Ovary (tissue), 9 donors: ENCODE data around the gene DNAJB4. TPM values are rescaled to one million over a fixed set of nuclear protein-coding genes. Genes with fewer than 3 reads are reported as not detected.

Experiments
- DNase-seq, 5 donors: peaks; one replicate each; pipeline ENCODE4 v3.0.0-alpha.2; 2019 to 2020
- H3K27ac ChIP-seq, 2 donors: fragments of 200-600 bp; one replicate each; pipeline versions ENCODE4 v1.5.1 to v1.8.0; 2019 to 2022
- H3K27me3 ChIP-seq: fragments of 200-600 bp; one replicate; pipeline ENCODE4 v1.8.0; 2022
- H3K36me3 ChIP-seq: fragments of 200-600 bp; sonication (generic); one replicate; pipeline ENCODE4 v1.5.1; 2019
- H3K4me1 ChIP-seq: one replicate; pipeline ENCODE4 v1.8.1; 2013; ENCODE audit warnings: mild to moderate bottlenecking, moderate library complexity; ENCODE audit not compliant: insufficient read depth
- H3K4me3 ChIP-seq: fragments of 200-600 bp; sonication (generic); one replicate; pipeline ENCODE4 v1.5.1; 2017
- H3K9me3 ChIP-seq, 2 donors: fragments of 200-600 bp in 1 of 2; sonication (generic) in 1 of 2; one replicate each; pipeline versions ENCODE4 v1.5.1 to v1.8.1; 2013 to 2019; ENCODE audit warnings: mild to moderate bottlenecking in 1 of 2, moderate library complexity in 1 of 2
- EP300 ChIP-seq: sonication (generic); formaldehyde crosslinking; IDR thresholded peaks from one replicate; pipeline ENCODE4 v1.6.1; 2017; ENCODE audit warnings: antibody characterized with exemption
- POLR2A ChIP-seq: fragments of 450-650 bp; IDR thresholded peaks from one replicate; pipeline ENCODE4 v1.6.1; 2017; ENCODE audit warnings: antibody characterized with exemption, mild to moderate bottlenecking, moderate library complexity
- WGBS, 3 donors: extraction: QIAGEN DNeasy Blood & Tissue Kit in 1 of 3; methylation state at CpG; one replicate each; pipeline versions ENCODE4 v1.1.5 to v1.1.7; 2013 to 2017; 5-methylcytosine and 5-hydroxymethylcytosine counted together
- intact Hi-C, 4 donors: fragments of 100-400 bp; cut with DNase I; formaldehyde crosslinking; loops; one replicate each; pipeline versions ENCODE4 v1.11.0 to v1.15.1; 2022 to 2023
- polyA plus RNA-seq, 2 donors: library from polyadenylated mRNA; stranded (reverse); fragments of 200-250 nt in 1 of 2; fragments of 350-450 nt in 1 of 2; fragmentation: Illumina TruSeq in 1 of 2; extraction: RNeasy Lipid Tissue Mini Kit (QIAGEN cat#74804) in 1 of 2; gene quantifications; one replicate each; pipeline ENCODE4 v1.2.3, GENCODE V29; 2013 to 2014
- total RNA-seq, 7 donors: library from RNA; depleted of rRNA in 2 of 7; stranded (reverse); fragments of >200 nt in 2 of 7; fragmentation: NEBNext Ultra II Directional in 3 of 7; extraction: Animal tissue kit (Norgen Biotek cat#: 25700) in 3 of 7; gene quantifications; one replicate each; pipeline versions ENCODE4 v1.1.0 to v1.2.4, GENCODE V29; 2016 to 2023
- TF ChIP-seq, protein P1 (sequence below), 3 donors: fragments of 450-650 bp in 2 of 3; fragments of 200-600 bp in 1 of 3; IDR thresholded peaks; one replicate each; pipeline versions ENCODE4 v1.5.1 to v1.8.0; 2016 to 2022; ENCODE audit warnings: antibody characterized with exemption in 3 of 3, mild to moderate bottlenecking in 1 of 3
- donor health status: DM: no; HTN: no; CAD: no; lungs with moderate emphysema.
- donor health status: DM: no; HTN: no; CAD: no.
- donor health status: Bipolar disorder and iron deficiency.
- donor health status: DM: yes; HTN: yes; CAD: no.
- donor health status: DM: no; HTN: no; CAD: no.
- donor health status: DM: yes; HTN: yes; CAD: no.

The DNAJB4 gene
- total and polyA plus RNA-seq, 9 donors, result 18.7 to 48.6 (median 23.8) TPM

DNA sequence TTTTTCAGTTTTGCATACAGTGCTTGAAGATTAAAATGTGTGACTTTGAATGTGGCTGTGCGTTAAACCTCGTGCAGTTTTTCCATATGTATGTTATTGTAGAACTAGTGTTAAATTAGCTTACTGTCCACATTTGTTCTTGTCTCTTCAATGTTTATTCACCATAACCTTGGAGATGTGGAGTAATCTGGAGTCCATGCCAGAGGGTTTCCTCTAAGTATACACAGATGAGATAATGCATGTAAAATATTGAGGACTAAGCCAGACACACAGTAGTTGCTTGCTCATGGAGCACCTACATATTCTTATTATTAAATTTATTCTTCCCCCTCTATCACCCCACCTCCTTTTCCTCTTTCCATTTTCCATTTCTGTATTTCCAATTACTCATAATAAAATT is 33.3 kb downstream of the DNAJB4 start:
- intact Hi-C loops, result no loop called here
- no peak overlapping the region for H3K27ac ChIP-seq
- H3K9me3 ChIP-seq, result no peaks in the 10 kb centered on the region
- DNase-seq, result no peak
- H3K27me3 ChIP-seq, result no peaks in the 10 kb centered on the region
- TF ChIP-seq, protein P1, sequence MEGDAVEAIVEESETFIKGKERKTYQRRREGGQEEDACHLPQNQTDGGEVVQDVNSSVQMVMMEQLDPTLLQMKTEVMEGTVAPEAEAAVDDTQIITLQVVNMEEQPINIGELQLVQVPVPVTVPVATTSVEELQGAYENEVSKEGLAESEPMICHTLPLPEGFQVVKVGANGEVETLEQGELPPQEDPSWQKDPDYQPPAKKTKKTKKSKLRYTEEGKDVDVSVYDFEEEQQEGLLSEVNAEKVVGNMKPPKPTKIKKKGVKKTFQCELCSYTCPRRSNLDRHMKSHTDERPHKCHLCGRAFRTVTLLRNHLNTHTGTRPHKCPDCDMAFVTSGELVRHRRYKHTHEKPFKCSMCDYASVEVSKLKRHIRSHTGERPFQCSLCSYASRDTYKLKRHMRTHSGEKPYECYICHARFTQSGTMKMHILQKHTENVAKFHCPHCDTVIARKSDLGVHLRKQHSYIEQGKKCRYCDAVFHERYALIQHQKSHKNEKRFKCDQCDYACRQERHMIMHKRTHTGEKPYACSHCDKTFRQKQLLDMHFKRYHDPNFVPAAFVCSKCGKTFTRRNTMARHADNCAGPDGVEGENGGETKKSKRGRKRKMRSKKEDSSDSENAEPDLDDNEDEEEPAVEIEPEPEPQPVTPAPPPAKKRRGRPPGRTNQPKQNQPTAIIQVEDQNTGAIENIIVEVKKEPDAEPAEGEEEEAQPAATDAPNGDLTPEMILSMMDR (IDR thresholded peaks at IDR 0.05), result no peak
- TF ChIP-seq POLR2A (no peak), EP300 (no peak)
- H3K36me3 ChIP-seq, result no peaks in the 10 kb centered on the region
- no peaks in the 10 kb centered on the region for H3K4me1 ChIP-seq
- no peak overlapping the region for H3K4me3 ChIP-seq
- 11 to 60% (median 14%) methylated on average over 2 of the region's 2 CpGs for WGBS, 3 donors

DNA sequence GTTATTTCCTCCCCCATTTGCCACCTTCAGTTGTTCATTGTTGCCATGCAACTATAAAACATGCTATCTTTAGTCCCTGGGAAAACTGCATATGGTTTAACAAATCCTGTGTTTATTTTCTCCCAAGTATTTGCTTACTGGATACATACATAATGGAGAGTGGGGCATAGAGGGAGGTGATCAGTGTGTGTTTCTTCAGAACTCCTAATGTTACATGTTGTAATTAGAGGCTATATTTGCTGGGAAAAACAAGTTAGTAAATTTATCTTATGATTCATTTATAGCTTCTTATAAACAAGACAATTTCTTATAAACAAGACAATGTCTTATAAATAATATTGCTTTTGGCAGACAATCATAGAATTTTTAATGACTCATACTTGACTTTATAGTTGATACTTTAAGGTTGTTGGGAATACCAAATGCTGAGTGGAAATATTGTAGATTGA is 33.8 kb downstream of the DNAJB4 start:
- Histone ChIP-seq H3K36me3 (no peaks in the 10 kb centered on the region), H3K4me1 (no peaks in the 10 kb centered on the region), H3K4me3 (no peak overlapping the region), H3K27ac (no peak overlapping the region), H3K9me3 (no peaks in the 10 kb centered on the region), H3K27me3 (no peaks in the 10 kb centered on the region)
- intact Hi-C loops, result no loop called here
- TF ChIP-seq, protein P1 (IDR thresholded peaks at IDR 0.05), result no peak
- TF ChIP-seq POLR2A (no peak), EP300 (no peak)
- no peak for DNase-seq

DNA sequence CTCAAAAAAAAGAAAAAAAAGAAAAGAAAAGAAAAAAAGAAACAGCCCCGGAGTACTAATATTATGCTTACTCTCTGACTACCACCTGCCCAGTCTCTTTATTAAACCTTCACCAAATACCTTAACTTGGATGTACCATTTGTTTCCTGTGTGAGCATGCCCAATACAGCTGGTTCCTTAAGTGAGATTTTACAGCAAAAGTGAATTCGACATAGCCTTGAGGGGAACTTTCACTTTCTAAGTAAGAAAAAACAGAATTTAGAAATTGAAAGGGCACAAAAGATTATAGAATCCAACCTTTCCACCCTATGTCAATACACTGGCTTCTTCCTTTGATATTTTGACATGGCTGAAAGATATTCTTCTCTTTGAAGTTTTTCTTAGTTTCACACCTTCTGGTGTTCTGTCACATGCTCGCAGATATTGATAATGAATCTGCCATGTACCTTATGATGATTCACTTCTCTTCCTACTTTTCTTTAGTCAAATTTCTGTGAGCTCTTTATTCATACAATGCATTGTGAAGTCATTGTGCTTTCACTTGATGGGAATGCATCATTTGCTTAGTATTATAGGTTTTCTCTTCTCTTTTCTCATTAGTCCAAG is 35.8 kb downstream of the DNAJB4 start:
- H3K27ac ChIP-seq, result no peak overlapping the region
- H3K4me3 ChIP-seq, result no peak overlapping the region
- TF ChIP-seq, protein P1 (IDR thresholded peaks at IDR 0.05), result no peak
- TF ChIP-seq EP300 (no peak), POLR2A (no peak)
- intact Hi-C loops, result no loop called here
- WGBS, 3 donors, result 62 to 78% (median 67%) methylated on average over 3 of the region's 3 CpGs
- H3K36me3 ChIP-seq, result no peaks in the 10 kb centered on the region
- no peaks in the 10 kb centered on the region for H3K27me3 ChIP-seq
- DNase-seq, result no peak
- H3K4me1 ChIP-seq, result no peaks in the 10 kb centered on the region
- no peaks in the 10 kb centered on the region for H3K9me3 ChIP-seq

DNA sequence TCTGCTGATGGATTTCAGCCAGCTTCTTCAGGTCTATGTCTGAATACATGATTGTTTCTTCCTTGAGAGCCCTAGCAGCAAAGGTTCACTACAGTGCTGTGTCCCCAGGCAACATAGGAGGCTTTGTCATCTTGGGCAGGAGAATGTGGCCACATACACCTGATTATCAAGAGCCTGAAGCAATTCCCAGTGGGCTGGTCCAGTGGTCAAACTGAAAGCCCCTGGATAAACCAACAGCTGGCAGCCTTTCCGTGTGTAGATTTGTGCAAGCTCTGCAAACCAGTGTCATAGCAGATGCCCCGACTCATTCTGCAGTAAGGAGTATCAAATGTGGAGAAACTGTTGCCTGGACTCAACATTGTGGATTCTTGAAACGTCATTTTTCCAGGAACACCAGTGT is 38.7 kb downstream of the DNAJB4 start:
- WGBS, 3 donors, result 66 to 83% (median 70%) methylated on average over 3 of the region's 3 CpGs
- Histone ChIP-seq H3K9me3 (no peaks in the 10 kb centered on the region), H3K4me1 (peaks cover 6% of the 10 kb centered on the region), H3K27ac (no peak overlapping the region), H3K36me3 (no peaks in the 10 kb centered on the region), H3K27me3 (no peaks in the 10 kb centered on the region), H3K4me3 (no peak overlapping the region)
- no peak for TF ChIP-seq EP300
- no peak for TF ChIP-seq POLR2A
- TF ChIP-seq, protein P1 (IDR thresholded peaks at IDR 0.05), result no peak
- intact Hi-C loops, result no loop called here
- no peak for DNase-seq
